Pancreas (tissue), 10 donors: Measurements from ENCODE around the gene TSPAN4. TPM values are rescaled to one million over a fixed set of nuclear protein-coding genes. Genes with fewer than 3 reads are reported as not detected.

Experiments
- ATAC-seq, 4 donors: fragments of 200-7000 bp; cut with Tn5 transposase; one replicate each; pipeline versions ENCODE4 v1.8.0 to v1.9.1; 2020; ENCODE audit warnings: mild to moderate bottlenecking in 4 of 4, moderate library complexity in 4 of 4
- DNase-seq, 6 donors: peaks; one replicate each; pipeline ENCODE4 v3.0.0-alpha.2; 2020
- FAIRE-seq: peaks from 2 replicates; lab custom pipeline; 2012; peaks lifted over from hg19 to GRCh38; lab: Jason Lieb, UNC
- H3K27ac ChIP-seq, 4 donors: fragments of 200-600 bp; sonication (generic); 1 replicate in 3 of 4; 2 replicates in 1 of 4; pipeline versions ENCODE4 v1.5.0 to v1.8.0; 2020
- H3K27me3 ChIP-seq, 4 donors: fragments of 200-600 bp; one replicate each; pipeline ENCODE4 v1.8.0; 2021
- H3K36me3 ChIP-seq, 3 donors: fragments of 200-600 bp; sonication (generic) in 1 of 3; one replicate each; pipeline versions ENCODE4 v1.5.0 to v1.8.0; 2020 to 2021
- H3K4me1 ChIP-seq, 3 donors: fragments of 200-600 bp; one replicate each; pipeline ENCODE4 v1.8.0; 2021
- H3K4me3 ChIP-seq, 4 donors: fragments of 200-600 bp; sonication (generic) in 2 of 4; one replicate each; pipeline versions ENCODE4 v1.5.0 to v1.8.0; 2020 to 2021
- H3K9me3 ChIP-seq, 4 donors: fragments of 200-600 bp; one replicate each; pipeline ENCODE4 v1.8.0; 2021
- CTCF ChIP-seq, 4 donors: fragments of 200-600 bp; sonication (generic) in 3 of 4; IDR thresholded peaks; one replicate each; pipeline versions ENCODE4 v1.5.0 to v1.8.0; 2021; ENCODE audit warnings: antibody characterized with exemption in 4 of 4
- WGBS, 2 donors: extraction: QIAGEN DNeasy Blood & Tissue Kit; methylation state at CpG; one replicate each; pipeline ENCODE4 v1.1.7; 2013; 5-methylcytosine and 5-hydroxymethylcytosine counted together
- intact Hi-C, 3 donors: fragments of 100-400 bp; cut with DNase I; formaldehyde crosslinking; loops; one replicate each; pipeline versions ENCODE4 v1.11.1 to v1.14.2; 2022
- polyA plus RNA-seq, 2 donors: library from polyadenylated mRNA; stranded (reverse); fragments of 200-250 nt; gene quantifications; one replicate each; pipeline ENCODE4 v1.2.3, GENCODE V29; 2013
- total RNA-seq, 6 donors: library from RNA; stranded (reverse); fragmentation: NEBNext Ultra II Directional in 4 of 6; extraction: Animal tissue kit (Norgen Biotek cat#: 25700) in 4 of 6; gene quantifications; one replicate each; pipeline versions ENCODE4 v1.2.1 to v1.2.4, GENCODE V29; 2021 to 2023
- donor health status: healthy with polysubstance abuse.
- donor health status: DM: no; HTN: no; CAD: no; lungs with moderate emphysema.
- donor health status: DM: no; HTN: no; CAD: no.
- donor health status: control.
- donor health status: control.
- donor health status: Bipolar disorder and iron deficiency.
- donor health status: DM: yes; HTN: yes; CAD: no.
- donor health status: DM: no; HTN: no; CAD: no.
- donor health status: DM: no; HTN: no; CAD: no.
- donor health status: DM: yes; HTN: yes; CAD: no.

Gene TSPAN4
- total and polyA plus RNA-seq, 8 donors: 15.3 to 67.2 (median 20.3) TPM

- no peaks in the 10 kb centered on the region for H3K9me3 ChIP-seq
- FAIRE-seq: no peak
- intact Hi-C loops: no loop called here
- peak; percentile 78 to 92 (median 82) for TF ChIP-seq CTCF (IDR thresholded peaks at IDR 0.05)
- peaks cover 8 to 17% (median 8%) of the 10 kb centered on the region in 3 donors for H3K4me1 ChIP-seq
- ATAC-seq: peak; percentile 42 to 69 (median 52)
- no peaks in the 10 kb centered on the region for H3K27me3 ChIP-seq
- peak; percentile 68 to 95 (median 86) for DNase-seq
- H3K36me3 ChIP-seq: peaks cover 0 to 1% (median 0%) of the 10 kb centered on the region in 3 donors
- peak within 1 kb of the TSS; percentile 86 to 90 (median 88) for H3K27ac ChIP-seq
- WGBS, 2 donors: 1 to 2% methylated on average over 40 to 69 of the region's 69 CpGs
- peak within 1 kb of the TSS; percentile 60 to 85 (median 70) for H3K4me3 ChIP-seq
Measured at GRCh38 chr11:798093-798713, 44.4 kb upstream of the TSPAN4 start, which contains the start of gene SLC25A22. TSS of gene SLC25A22 (minus strand) at chr11:798281. CDS start at chr11:795006, 3,275 bp downstream.

DNA sequence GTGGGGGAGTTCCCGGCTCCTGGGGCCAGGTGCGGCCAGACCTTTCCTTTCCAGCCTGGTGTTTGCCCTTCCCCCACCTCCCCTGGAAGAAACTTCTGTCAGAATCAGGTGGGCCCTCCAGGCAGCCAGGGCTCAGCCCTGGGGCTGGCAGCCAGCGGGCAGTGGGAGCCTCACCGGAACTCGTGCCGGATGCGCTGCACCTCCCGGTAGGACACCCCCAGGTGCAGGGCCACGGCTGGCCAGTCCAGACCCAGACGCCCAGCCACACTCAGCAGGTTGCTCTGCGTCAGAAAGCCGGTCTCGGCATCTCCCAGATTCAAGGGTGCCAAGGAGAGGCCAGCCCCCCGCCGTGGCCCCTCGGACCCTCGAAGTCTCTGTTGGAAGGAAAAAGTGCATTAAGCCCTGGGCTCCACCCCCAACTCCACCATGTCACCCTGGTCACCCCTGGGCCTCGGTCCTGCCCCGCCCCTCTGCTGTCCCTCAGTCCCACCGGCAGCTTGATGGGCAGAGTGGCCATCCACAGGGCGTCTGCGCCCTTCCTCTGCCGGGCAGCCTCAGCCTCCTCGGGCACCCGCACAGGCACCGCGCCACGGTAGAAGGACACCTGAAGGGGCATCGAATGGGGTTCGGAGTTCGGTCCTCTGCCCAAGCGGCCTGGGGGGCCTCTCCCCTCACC, 42.9 kb upstream of the TSPAN4 start:
- peak in 3 of 6 donors; percentile 58 to 83 (median 62) for DNase-seq
- Histone ChIP-seq H3K27me3 (no peaks in the 10 kb centered on the region), H3K4me3 (no peak overlapping the region), H3K9me3 (no peaks in the 10 kb centered on the region), H3K27ac (no peak overlapping the region), H3K4me1 (peaks cover 11 to 20% (median 15%) of the 10 kb centered on the region in 3 donors), H3K36me3 (no peaks in the 10 kb centered on the region)
- 87 to 91% methylated on average over 27 to 32 of the region's 32 CpGs for WGBS, 2 donors
- intact Hi-C loops: no loop called here
- no peak for TF ChIP-seq CTCF (IDR thresholded peaks at IDR 0.05)
- ATAC-seq: no peak
- FAIRE-seq: no peak

- intact Hi-C loops: no loop called here
- Histone ChIP-seq H3K4me3 (no peak overlapping the region), H3K27ac (no peak overlapping the region), H3K36me3 (no peaks in the 10 kb centered on the region), H3K9me3 (no peaks in the 10 kb centered on the region), H3K27me3 (no peaks in the 10 kb centered on the region), H3K4me1 (peaks cover 11 to 20% (median 15%) of the 10 kb centered on the region in 3 donors)
- ATAC-seq: no peak
- WGBS, 2 donors: 89 to 93% methylated on average over 28 to 30 of the region's 30 CpGs
- FAIRE-seq: no peak
- TF ChIP-seq CTCF (IDR thresholded peaks at IDR 0.05): no peak
- peak in 3 of 6 donors; percentile 53 to 73 (median 56) for DNase-seq
Measured at GRCh38 chr11:800473-800872, 42.2 kb upstream of the TSPAN4 start.

GRCh38 chr11:801097-801780, 41.4 kb upstream of the TSPAN4 start:
- no peaks in the 10 kb centered on the region for H3K9me3 ChIP-seq
- H3K4me1 ChIP-seq: peaks cover 11 to 20% (median 15%) of the 10 kb centered on the region in 3 donors
- DNase-seq (peak in 3 of 6 donors; percentile 56 to 81 (median 63)), ATAC-seq (no peak), FAIRE-seq (no peak)
- H3K4me3 ChIP-seq: no peak overlapping the region
- intact Hi-C loops: no loop called here
- no peaks in the 10 kb centered on the region for H3K36me3 ChIP-seq
- WGBS, 2 donors: 92 to 93% methylated on average over 18 to 20 of the region's 20 CpGs
- no peak overlapping the region for H3K27ac ChIP-seq
- no peaks in the 10 kb centered on the region for H3K27me3 ChIP-seq
- no peak for TF ChIP-seq CTCF (IDR thresholded peaks at IDR 0.05)
